ENCODE results near the gene LACC1. TPM values are rescaled to one million over a fixed set of nuclear protein-coding genes. Genes with fewer than 3 reads are reported as not detected.

The LACC1 gene
- 0.24 and 0.69 TPM in 2 replicates for total RNA-seq (2013; cell fraction: nucleolus; rRNA removed)
- total RNA-seq (2014; rRNA removed), result 2.1 and 2.4 TPM in 2 replicates
- 3.5 and 3.7 TPM in 2 replicates for total RNA-seq (2014; rRNA removed; fragmentation: Illumina TruSeq; extraction: Trizol)
- total RNA-seq (2021), result 2.5 and 3.5 TPM in 2 replicates
- polyA plus RNA-seq (2011; ENCODE audit: low read depth), result 0.93 TPM
- polyA plus RNA-seq (2011; rRNA removed), result 0.03 TPM in 2 replicates
- not detected in 2 replicates for polyA plus RNA-seq (2011; cell fraction: cytosol; rRNA removed)
- polyA plus RNA-seq (2011; cell fraction: nucleus; rRNA removed), result 0.09 TPM in 1 of 2 replicates, not detected in the other
- 2.0 TPM in 2 replicates for polyA plus RNA-seq (2012)
- 3.6 and 5.5 TPM in 2 replicates for polyA plus RNA-seq (2014; fragmentation: Illumina TruSeq; extraction: Trizol)
- polyA plus RNA-seq (2014; fragmentation: Nextera tagmentation; extraction: Ambion mirVana), result 1 to 10 TPM in 1 of 2 experiments, under 1 TPM in 1; 0.93 to 1.8 TPM
- polyA plus RNA-seq (2014; rRNA removed), result 2.1 and 3.2 TPM in 2 replicates
- polyA plus RNA-seq (2016; fragmentation: Nextera tagmentation; extraction: Ambion mirVana), result 1 to 10 TPM; 2.7 to 3.6 TPM
- not detected in 2 replicates for polyA minus RNA-seq (2011; rRNA and poly(A)+ RNA removed)
- polyA minus RNA-seq (2011; cell fraction: cytosol; rRNA and poly(A)+ RNA removed), result not detected in 2 replicates
- polyA minus RNA-seq (2011; cell fraction: nucleus; rRNA and poly(A)+ RNA removed), result not detected in 2 replicates
- percentile 39 among the genes with signal in this experiment for Bru-seq, nascent RNA
- percentile 33 among the genes with signal in this experiment for BruChase-seq, experiment 1, labeled RNA remaining after a 6-hour chase
- BruChase-seq, experiment 2, labeled RNA remaining after a 2-hour chase, result percentile 41 among the genes with signal in this experiment
- long read RNA-seq, experiment 1, partial matches to known transcripts, result 0 of 2 reads
- long read RNA-seq, experiment 1, other reads (novel, unspliced or antisense), result 2 of 2 reads
- long read RNA-seq, experiment 2, full-length matches to known transcripts, result 4 of 11 reads
- long read RNA-seq, experiment 2, partial matches to known transcripts, result 0 of 11 reads
- long read RNA-seq, experiment 2, other reads (novel, unspliced or antisense), result 7 of 11 reads

DNA sequence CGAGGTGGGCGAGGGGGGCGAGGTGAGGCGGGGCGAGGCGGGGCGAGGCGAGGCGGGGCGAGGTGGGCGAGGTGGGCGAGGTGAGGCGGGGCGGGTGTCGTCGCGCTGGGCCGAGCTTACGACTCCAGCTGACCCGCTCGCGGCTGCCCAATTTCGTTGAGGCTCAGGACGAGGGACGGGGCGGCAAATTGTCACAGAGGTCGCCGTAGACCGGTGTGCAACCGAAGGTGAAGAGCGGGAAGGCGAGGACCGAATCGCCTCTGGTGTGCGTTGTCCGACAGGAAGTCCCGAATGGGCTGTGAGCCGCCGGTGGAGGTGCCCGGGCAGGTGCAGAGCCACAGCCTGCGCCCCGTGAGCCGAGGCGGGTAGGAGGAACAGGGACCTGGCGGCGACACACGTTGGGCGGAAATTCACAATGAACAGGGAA lies at the start of gene LACC1:
LACC1 (plus strand) TSS at position 150 of the 427 bp plus-strand sequence. CDS start 1,082 bp downstream, outside the sequence.
- Histone ChIP-seq H4K20me1 (ENCODE audit: control insufficient read depth, insufficient read depth) (no peaks in the 10 kb centered on the region), H3K9ac (ENCODE audit: control insufficient read depth, insufficient read depth, low read length) (peak within 1 kb of the TSS; percentile 85), H3K27ac (ENCODE audit: control insufficient read depth, insufficient read depth) (peak within 1 kb of the TSS; percentile 85), H3K4me2 (ENCODE audit: control insufficient read depth, insufficient read depth) (peak within 1 kb of the TSS; percentile 95), H3K27me3 (replicated peaks in 1 of 2; ENCODE audit: control insufficient read depth in 2 of 2, insufficient read depth in 2 of 2, low read length in 1 of 2) (no peaks in the 10 kb centered on the region), H2AFZ (ENCODE audit: control insufficient read depth, low read depth, low read length) (peak within 1 kb of the TSS; percentile 94), H3K4me1 (ENCODE audit: control insufficient read depth, insufficient read depth, low read length) (peaks cover 19% of the 10 kb centered on the region), H3K9me3 (replicated peaks; ENCODE audit: control insufficient read depth, insufficient read depth, low read length) (no peaks in the 10 kb centered on the region; the same call in 1 of the 3 replicates), H3K79me2 (ENCODE audit: control insufficient read depth, insufficient read depth, low read length) (no peaks in the 10 kb centered on the region), H3K36me3 (ENCODE audit: control insufficient read depth in 2 of 2, insufficient read depth in 2 of 2, low read length in 1 of 2) (no peaks in the 10 kb centered on the region), H3K4me3 (peak within 1 kb of the TSS; percentile 73)
- BruUV-seq (replicated peaks), result no TSS peak
- DNase-seq (ENCODE audit: low read depth, low spot score) (no peak), ATAC-seq (peak; percentile 50), FAIRE-seq (no peak)
- ChIA-PET RAD21 (ENCODE audit: unreplicated experiment) (no interaction called here), POLR2A (no interaction called here), SMC1A (ENCODE audit: uncharacterized antibody, unreplicated experiment) (no interaction called here), CTCF (no interaction called here)
- TF ChIP-seq EGR1 (IDR thresholded peaks at IDR 0.05; ENCODE audit: borderline replicate concordance in 1 of 2, low read depth in 2 of 2, low read length in 2 of 2) (peak in 1 of 2 experiments; percentile 3; a peak in 1 of 3 replicates), GATAD2B (conservative IDR thresholded peaks at IDR 0.05; ENCODE audit: low read depth) (no peak), TCF3 (IDR thresholded peaks at IDR 0.05; ENCODE audit: borderline replicate concordance, insufficient read depth, low read depth, low read length) (0 out of 2 replicates have a peak, but pooled peaks have one; percentile 26), POLR2A (IDR thresholded peaks at IDR 0.05; ENCODE audit: low read depth, low read length) (peak; percentile 18)
- intact Hi-C loops (cut with micrococcal nuclease; ENCODE audit: unreplicated experiment) (loop anchor here (10.0 kb wide), 1 partner anchor 915 kb away; no protein-coding TSS in a partner anchor), in situ Hi-C loops (cut with MboI) (loop anchor here (10.0 kb wide), 1 partner anchor 905 kb away; no protein-coding TSS in a partner anchor)
- 13% methylated on average over 29 of the region's 48 CpGs for WGBS (ENCODE audit: insufficient coverage, insufficient replicate concordance, low lambda C conversion rate, missing lambda C conversion rate)

All from GM12878 (cell line).